HL-60 (cell line): ENCODE results near the gene REG3A.

ENCODE experiments used
- SPI1 ChIP-seq: IDR thresholded peaks from 2 replicates; pipeline ENCODE4 v1.6.1; 2012; ENCODE audit warnings: low read depth, mild to moderate bottlenecking, borderline replicate concordance
- TF ChIP-seq, protein P1 (sequence below): IDR thresholded peaks from one replicate; pipeline ENCODE4 v1.5.1; 2011; ENCODE audit warnings: low read length, control low read depth, inconsistent platforms; ENCODE audit not compliant: insufficient read depth

DNA sequence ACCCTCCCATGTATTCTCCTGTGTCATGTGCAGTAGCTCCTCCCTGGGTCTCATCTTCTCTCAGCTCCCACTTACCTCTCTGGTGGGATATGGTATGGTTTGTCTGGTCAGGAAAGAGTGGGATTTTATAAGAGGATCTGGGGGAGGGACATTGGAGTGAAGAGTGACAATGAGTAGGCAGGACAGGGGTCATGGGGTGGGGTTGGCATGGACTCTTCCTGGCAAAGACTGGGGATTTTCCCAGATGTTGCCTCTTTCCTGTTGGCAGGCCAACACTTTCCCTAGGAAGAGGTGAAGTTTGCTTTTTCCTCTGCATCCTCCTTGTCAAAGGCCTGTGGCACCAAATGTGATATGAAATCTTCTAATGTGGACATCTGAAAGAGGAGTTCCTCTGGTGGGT, at the start of gene REG3A:
- TF ChIP-seq, protein P1, sequence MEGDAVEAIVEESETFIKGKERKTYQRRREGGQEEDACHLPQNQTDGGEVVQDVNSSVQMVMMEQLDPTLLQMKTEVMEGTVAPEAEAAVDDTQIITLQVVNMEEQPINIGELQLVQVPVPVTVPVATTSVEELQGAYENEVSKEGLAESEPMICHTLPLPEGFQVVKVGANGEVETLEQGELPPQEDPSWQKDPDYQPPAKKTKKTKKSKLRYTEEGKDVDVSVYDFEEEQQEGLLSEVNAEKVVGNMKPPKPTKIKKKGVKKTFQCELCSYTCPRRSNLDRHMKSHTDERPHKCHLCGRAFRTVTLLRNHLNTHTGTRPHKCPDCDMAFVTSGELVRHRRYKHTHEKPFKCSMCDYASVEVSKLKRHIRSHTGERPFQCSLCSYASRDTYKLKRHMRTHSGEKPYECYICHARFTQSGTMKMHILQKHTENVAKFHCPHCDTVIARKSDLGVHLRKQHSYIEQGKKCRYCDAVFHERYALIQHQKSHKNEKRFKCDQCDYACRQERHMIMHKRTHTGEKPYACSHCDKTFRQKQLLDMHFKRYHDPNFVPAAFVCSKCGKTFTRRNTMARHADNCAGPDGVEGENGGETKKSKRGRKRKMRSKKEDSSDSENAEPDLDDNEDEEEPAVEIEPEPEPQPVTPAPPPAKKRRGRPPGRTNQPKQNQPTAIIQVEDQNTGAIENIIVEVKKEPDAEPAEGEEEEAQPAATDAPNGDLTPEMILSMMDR: no peak
- no peak for TF ChIP-seq SPI1
